ENCODE results near the gene RABGAP1L. TPM values are rescaled to one million over a fixed set of nuclear protein-coding genes. Genes with fewer than 3 reads are reported as not detected.
"Not testable (repeated sequence)": the region's sequence is repeated elsewhere in the genome, so short reads cannot be mapped to it uniquely, and the experiment has no call there.

Gene RABGAP1L
- total RNA-seq, 1 experiment from 2014 or later = 14.0 TPM

GRCh38 chr1:174800216-174800851, 641.0 kb downstream of the RABGAP1L start:
- DNase-seq (ENCODE audit: low read depth) = no peak

GRCh38 chr1:174800876-174801275, 641.6 kb downstream of the RABGAP1L start:
- no peak for DNase-seq (ENCODE audit: low read depth)

- no peak for DNase-seq (ENCODE audit: low read depth)
These were observed 650.5 kb downstream of the RABGAP1L start for GRCh38 chr1:174809755-174810280.

DNA sequence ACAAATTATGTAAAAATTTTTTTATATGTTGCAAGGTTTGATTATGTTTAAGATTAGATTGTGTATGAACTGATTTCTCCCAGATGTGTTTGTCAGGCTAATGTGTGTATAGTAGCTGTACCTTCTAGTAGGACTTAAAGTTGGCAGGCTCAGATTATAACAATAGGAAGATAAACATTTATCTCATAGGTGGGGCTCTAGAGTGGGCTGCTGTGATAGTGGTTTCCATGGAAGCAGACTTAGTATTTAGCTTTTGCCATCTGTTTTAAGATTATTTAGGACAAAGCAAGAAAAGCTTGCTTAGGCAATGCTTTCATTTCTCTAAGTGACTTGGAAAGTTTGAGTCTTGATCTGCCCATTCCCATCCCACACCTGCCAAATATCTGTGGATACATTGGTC, 652.7 kb downstream of the RABGAP1L start:
- DNase-seq (ENCODE audit: low read depth) = no peak

GRCh38 chr1:174812656-174813055, 653.3 kb downstream of the RABGAP1L start:
- no peak for DNase-seq (ENCODE audit: low read depth)

DNA sequence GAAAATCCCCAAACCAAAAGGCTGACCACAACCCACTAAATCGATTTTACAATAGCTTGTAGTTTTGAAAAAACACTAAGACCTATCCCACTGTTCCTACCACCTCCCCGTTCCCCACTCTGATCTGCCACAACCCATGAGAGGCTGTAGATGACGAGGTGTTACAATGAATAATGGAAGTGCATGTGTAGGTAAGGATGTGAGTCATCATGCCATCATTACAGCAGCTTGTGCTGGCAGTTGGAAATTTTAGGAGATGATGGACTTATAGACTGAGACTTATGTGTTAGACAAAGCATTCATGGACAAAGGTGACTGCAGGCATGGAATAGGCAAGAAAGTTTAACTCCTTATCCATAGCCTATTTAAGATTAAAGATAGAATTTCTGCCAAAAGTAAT, 655.7 kb downstream of the RABGAP1L start:
- peak; percentile 54 for DNase-seq (ENCODE audit: low read depth)

DNA sequence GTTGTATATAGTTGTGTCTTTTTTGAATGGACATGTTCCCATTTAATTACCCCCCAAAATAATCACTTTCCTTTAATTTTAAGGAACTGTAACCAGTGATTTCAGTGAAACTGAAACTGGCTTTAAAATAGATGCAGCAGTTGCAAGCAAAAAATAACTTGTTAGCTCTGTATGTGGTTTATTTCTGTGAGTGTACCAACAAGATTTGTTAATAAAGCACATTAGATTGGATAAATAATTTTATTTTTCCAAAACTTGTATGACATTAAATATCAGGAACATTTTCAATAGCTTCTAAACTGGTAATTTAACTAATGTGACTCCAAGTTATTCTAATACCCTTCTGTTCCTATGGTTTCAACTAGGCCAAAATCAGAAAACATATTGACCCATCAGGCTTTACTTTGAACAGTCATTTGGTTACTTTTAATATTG, 656.2 kb downstream of the RABGAP1L start:
- no peak for DNase-seq (ENCODE audit: low read depth)

DNA sequence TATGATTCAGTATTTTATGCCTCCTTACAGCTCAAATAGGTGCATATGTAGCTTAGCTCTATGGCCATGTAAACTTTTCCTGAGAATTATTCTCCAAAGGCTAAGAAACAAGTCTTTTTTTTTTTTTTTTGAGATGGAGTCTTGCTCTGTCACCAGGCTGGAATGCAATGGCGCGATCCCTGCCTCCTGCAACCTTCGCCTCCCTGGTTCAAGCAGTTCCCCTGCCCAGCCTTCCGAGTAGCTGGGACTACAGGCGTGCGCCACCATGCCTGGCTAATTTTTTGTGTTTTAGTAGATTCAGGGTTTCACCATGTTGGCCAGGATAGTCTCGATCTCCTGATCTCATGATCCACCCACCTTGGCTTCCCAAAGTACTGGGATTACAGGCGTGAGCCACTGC, 657.3 kb downstream of the RABGAP1L start:
- DNase-seq (ENCODE audit: low read depth) = not testable (repeated sequence)

DNA sequence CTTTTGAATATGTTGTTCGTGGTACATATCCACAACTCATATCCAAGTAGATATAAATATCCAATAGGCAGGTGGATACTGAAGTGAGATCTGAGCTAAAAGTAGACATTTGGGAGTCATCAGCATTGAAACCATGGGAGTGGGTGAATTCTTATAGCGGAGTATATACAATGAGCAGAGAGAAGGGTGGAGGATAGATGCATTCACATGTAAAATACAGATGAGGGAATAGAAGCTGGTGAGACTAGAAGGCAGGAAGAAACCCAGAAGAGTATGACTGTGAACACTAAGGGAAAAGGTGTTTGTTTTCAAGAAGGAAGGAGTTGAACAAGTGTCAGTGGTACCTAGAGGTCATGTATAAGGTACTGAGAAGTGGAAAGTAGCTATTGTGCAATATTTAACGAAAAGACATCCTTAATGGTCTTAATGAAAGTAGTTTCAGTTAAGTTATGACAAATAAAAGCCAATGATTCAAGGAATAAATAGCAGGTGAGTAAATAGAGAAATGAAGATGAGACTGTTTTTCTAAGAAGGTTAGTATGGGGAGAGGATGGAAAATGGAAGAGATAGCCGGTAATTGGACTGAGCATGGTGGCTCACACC, 658.8 kb downstream of the RABGAP1L start:
- no peak for DNase-seq (ENCODE audit: low read depth)

- DNase-seq (ENCODE audit: low read depth) = peak; percentile 11
These were observed 659.6 kb downstream of the RABGAP1L start for GRCh38 chr1:174818951-174819350.

DNA sequence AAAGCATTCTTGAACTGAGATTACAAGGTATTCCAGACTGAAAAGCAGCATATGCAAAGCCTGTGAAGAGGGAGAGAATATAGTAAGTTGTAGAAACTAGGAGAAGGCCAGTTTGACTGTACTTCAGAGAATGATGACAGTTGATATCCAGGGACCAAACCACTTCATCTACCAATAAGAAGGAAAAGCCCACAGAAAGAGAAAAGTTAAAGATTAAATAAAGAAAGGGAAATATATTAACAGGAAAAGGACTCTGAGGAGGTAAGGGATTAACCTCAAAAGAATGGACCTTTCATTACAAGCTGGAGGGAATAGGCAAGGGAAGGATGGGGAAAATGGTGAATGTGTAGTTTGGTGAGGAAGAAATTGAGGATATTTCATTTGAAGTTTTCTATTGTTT, 660.3 kb downstream of the RABGAP1L start:
- no peak for DNase-seq (ENCODE audit: low read depth)

GRCh38 chr1:174825127-174825526, 665.8 kb downstream of the RABGAP1L start:
- no peak for DNase-seq (ENCODE audit: low read depth)

DNA sequence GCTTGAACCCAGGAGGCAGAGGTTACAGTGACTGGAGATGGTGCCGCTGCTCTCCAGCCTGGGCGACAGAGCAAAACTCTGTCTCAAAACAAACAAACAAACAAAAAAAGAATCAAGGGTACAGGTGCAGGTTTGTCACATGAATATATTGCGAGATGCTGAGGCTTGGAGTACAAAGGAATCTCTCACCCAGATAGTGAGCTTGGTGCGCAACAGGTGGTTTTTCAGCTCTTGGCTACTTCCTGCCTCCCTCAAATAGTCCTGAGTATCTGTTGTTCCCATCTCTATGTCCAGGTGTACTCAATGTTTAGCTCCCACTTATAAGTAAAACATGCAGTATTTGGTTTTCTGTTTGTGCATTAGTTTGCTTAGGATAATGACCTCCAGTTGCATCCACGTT, 666.5 kb downstream of the RABGAP1L start:
- no peak for DNase-seq (ENCODE audit: low read depth)

- no peak for DNase-seq (ENCODE audit: low read depth)
These were observed 668.9 kb downstream of the RABGAP1L start for GRCh38 chr1:174828264-174828663.

DNA sequence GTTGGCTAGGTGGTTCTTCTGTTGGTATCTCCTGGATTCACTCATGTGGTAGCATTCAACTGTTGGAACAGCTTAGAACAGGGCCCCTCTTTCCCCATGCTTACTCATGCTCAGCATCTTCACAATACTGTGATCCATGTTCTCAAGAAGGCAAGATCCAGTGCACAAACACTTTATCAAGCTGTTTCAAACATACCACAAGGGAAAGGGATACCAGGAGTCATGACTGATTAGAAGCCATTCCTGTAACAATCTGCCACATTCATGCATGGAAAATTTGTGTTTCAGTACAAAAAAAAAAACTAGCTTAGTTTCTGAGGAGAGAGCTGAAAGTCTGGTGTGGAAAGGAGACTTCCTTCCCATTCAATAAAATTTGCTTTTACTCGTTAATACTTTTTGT, 670.7 kb downstream of the RABGAP1L start:
- no peak for DNase-seq (ENCODE audit: low read depth)

- no peak for DNase-seq (ENCODE audit: low read depth)
These were observed 677.2 kb downstream of the RABGAP1L start for GRCh38 chr1:174836543-174836942.

GRCh38 chr1:174837386-174837785, 678.1 kb downstream of the RABGAP1L start:
- DNase-seq (ENCODE audit: low read depth) = peak; percentile 58

- peak; percentile 94 for DNase-seq (ENCODE audit: low read depth)
These were observed 679.9 kb downstream of the RABGAP1L start for GRCh38 chr1:174839211-174839610.

DNA sequence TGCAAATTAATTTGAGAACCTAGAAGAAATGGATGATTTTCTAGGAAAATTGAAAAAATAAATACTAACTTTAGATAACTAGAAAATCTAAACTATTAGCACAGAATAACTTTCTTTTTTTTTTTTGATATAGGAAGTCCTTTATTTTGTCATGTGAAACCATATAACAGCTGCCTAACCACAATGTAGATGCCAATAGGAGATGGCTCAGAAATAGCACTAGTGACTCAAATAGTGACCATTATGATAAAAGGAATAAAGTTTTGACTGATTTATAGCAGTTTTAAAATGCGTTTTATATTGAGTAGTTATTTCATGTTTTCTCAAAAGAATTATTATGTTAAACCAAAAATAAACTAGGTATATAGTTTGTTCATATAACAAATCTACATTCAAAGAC, 682.4 kb downstream of the RABGAP1L start:
- DNase-seq (ENCODE audit: low read depth) = peak; percentile 78

- not testable (repeated sequence) for DNase-seq (ENCODE audit: low read depth)
These were observed 689.6 kb downstream of the RABGAP1L start for GRCh38 chr1:174848593-174849560.

DNA sequence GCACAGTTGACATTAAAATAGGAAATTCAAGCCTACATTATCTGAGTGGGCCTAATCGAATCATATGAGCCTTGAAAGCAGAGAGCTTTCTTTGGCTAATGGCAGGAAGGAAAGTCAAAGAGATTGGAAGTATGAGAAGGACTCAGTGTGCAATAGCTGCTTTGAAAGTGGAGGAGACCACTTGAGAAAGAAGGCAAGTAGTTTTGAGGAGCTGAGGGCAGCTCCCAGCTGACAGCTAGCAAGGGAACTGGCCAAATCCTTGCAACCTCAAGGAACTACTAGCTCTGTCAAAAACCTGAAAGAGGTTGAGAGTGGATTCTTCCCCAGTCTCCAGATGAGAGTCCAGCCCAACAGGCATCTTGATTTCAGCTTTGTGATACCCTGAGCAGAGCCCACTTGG, 691.4 kb downstream of the RABGAP1L start:
- no peak for DNase-seq (ENCODE audit: low read depth)

DNA sequence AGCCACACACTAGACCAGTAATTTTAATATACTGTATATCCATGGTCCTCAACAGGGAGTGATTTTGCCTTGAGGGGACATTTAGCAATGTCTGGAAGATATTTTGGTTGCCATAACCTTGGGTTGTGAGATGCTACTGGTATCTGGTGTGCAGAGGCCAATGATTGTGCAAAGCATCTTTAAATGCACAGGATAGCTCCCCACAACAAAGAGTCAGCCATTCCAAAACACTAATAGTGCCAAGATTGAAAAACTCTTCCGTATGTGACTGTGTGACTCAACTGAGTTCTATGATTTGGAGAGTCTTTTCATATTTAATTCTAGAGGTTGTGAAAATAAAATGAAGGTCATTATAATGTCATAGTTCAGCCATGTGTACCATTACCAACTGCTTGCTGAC, 699.0 kb downstream of the RABGAP1L start:
- no peak for DNase-seq (ENCODE audit: low read depth)

Data from LHCN-M2 (cell line).